T-helper 1 cell treated with Interleukin-12 subunit alpha and Interleukin-12 subunit beta and Interleukin-4 antibody, amounts not matched to agents 30 μg/mL and 1 μg/mL, for 36 hours (primary cell): ENCODE data around the gene RGL1.
"Not testable (repeated sequence)": the region's sequence is repeated elsewhere in the genome, so short reads cannot be mapped to it uniquely, and the experiment has no call there.

ENCODE experiments used
- H3K27ac Mint-ChIP-seq: one replicate; pipeline ENCODE4 v1.8.0; 2021; ENCODE audit warnings: mild to moderate bottlenecking, mixed read lengths
- H3K27me3 Mint-ChIP-seq: one replicate; pipeline ENCODE4 v1.8.0; 2021; ENCODE audit warnings: low read depth, mixed read lengths
- H3K36me3 Mint-ChIP-seq: one replicate; pipeline ENCODE4 v1.8.0; 2021; ENCODE audit warnings: low read depth, mixed read lengths
- H3K4me1 Mint-ChIP-seq: one replicate; pipeline ENCODE4 v1.8.0; 2021; ENCODE audit warnings: low read depth, mixed read lengths
- H3K4me3 Mint-ChIP-seq: one replicate; pipeline ENCODE4 v1.8.0; 2021; ENCODE audit warnings: mild to moderate bottlenecking, moderate library complexity, mixed read lengths
- H3K9me3 Mint-ChIP-seq: one replicate; pipeline ENCODE4 v1.8.0; 2021; ENCODE audit warnings: mixed read lengths

Gene RGL1

DNA sequence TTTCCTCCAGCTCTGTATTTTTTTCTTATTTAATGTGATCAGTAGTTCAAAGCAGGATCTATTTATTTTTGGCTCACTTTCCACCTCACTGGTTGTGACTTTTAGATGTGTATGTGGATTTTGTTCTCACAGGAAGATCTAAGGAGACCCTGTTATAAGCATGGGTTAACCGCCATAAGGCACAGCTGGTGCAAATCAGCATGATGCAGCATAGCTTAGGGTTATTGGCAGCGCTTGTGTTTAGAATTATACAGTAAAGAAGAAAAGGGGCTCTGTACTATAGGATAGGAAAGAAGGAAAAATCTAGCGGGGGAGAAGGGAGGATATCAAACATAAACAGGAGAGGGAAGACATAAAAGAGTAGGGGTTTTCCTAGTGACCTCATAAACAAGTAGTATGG is 26.9 kb upstream of the RGL1 start:
- Mint-ChIP-seq H3K4me3 (no peak overlapping the region), H3K36me3 (peaks cover 5% of the 10 kb centered on the region), H3K4me1 (no peaks in the 10 kb centered on the region), H3K27me3 (no peaks in the 10 kb centered on the region), H3K9me3 (peaks cover 19% of the 10 kb centered on the region), H3K27ac (no peak overlapping the region)

DNA sequence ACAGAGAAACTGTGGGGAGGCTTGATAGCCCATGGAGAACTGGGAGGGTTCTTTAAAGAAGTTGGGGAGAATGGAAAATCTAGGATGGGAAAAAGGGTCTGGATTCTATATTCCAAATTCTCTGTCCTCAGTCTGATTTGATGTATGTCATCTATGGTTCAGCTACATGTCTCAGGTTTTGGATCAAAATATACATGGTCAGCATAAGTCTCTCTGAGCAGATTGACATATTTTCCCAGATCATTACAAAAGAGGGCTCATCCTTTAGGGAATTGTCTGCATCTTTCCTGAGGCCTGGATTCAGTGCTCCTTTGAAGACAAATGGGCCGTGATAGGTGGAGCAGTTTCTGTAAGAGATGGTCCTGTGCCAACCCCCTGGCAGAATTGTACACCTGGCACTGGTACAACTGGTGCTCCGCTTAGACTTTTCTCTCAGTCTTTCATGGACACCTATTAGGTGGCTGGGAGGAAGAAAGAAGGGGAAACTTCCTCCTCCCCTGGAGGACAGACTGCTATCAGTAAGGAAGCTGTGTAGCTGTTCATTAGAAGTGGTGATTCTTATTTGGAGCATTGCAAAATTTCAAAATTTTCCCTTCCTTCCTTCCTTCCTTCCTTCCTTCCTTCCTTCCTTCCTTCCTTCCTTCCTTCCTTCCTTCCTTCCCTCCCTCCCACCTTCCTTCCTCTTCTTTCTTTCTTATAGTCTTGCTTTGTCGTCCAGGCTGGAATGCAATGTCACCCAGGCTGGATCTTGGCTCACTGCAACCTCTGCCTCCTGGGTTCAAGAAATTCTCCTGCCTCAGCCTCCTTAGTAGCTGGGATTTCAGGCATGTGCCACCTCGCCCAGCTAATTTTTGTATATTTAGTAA is 26.1 kb upstream of the RGL1 start:
- Mint-ChIP-seq H3K27ac (no peak overlapping the region), H3K27me3 (no peaks in the 10 kb centered on the region), H3K4me1 (no peaks in the 10 kb centered on the region), H3K36me3 (peaks cover 3% of the 10 kb centered on the region), H3K4me3 (no peak overlapping the region), H3K9me3 (peaks cover 12% of the 10 kb centered on the region)

DNA sequence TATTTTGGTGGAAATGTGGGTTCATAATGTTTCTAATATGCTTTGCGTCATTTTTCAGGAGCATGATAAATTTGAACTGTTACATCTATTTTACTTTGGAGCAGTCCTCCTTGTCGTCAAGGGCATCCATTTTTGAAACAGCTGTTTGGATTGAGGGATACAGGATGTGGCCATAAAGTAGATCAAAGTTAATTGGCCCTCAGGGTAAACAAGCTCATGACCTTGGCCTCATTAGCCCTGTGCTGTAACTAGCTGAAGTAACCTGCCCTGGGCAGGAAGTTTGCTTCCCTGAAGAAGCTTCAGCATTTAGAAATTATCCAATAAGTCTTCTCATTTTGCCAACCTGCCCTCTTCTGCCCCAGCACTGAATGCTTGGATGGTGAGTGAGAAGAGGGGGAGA is 24.8 kb upstream of the RGL1 start:
- Mint-ChIP-seq H3K27me3 (no peaks in the 10 kb centered on the region), H3K9me3 (peaks cover 3% of the 10 kb centered on the region), H3K4me3 (no peak overlapping the region), H3K27ac (no peak overlapping the region), H3K36me3 (no peaks in the 10 kb centered on the region), H3K4me1 (no peaks in the 10 kb centered on the region)

GRCh38 chr1:183780757-183781156 is 24.2 kb upstream of the RGL1 start:
- H3K27me3 Mint-ChIP-seq, result no peaks in the 10 kb centered on the region
- H3K9me3 Mint-ChIP-seq, result no peaks in the 10 kb centered on the region
- H3K4me3 Mint-ChIP-seq, result no peak overlapping the region
- no peaks in the 10 kb centered on the region for H3K36me3 Mint-ChIP-seq
- no peaks in the 10 kb centered on the region for H3K4me1 Mint-ChIP-seq
- H3K27ac Mint-ChIP-seq, result no peak overlapping the region

DNA sequence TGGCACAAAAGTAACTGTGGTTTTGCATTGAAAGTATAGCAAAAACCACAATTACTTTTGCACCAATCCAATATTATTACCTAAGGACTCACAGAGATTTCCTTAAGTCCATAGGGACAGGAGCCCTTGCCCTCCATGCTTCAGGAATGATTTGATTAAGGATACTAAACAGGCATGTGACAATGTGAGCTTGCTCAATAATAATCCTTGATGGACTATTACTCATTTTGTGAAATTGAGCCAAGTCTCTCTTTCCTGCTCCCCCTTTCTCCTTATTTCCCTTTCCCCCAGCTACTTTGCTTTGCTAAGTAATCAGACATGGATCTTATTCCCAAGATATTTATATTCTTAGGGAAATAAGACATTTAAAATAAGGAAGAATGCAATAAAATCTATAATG is 21.6 kb upstream of the RGL1 start:
- Mint-ChIP-seq H3K27me3 (no peaks in the 10 kb centered on the region), H3K36me3 (no peaks in the 10 kb centered on the region), H3K4me1 (no peaks in the 10 kb centered on the region), H3K9me3 (no peaks in the 10 kb centered on the region), H3K4me3 (no peak overlapping the region), H3K27ac (no peak overlapping the region)

DNA sequence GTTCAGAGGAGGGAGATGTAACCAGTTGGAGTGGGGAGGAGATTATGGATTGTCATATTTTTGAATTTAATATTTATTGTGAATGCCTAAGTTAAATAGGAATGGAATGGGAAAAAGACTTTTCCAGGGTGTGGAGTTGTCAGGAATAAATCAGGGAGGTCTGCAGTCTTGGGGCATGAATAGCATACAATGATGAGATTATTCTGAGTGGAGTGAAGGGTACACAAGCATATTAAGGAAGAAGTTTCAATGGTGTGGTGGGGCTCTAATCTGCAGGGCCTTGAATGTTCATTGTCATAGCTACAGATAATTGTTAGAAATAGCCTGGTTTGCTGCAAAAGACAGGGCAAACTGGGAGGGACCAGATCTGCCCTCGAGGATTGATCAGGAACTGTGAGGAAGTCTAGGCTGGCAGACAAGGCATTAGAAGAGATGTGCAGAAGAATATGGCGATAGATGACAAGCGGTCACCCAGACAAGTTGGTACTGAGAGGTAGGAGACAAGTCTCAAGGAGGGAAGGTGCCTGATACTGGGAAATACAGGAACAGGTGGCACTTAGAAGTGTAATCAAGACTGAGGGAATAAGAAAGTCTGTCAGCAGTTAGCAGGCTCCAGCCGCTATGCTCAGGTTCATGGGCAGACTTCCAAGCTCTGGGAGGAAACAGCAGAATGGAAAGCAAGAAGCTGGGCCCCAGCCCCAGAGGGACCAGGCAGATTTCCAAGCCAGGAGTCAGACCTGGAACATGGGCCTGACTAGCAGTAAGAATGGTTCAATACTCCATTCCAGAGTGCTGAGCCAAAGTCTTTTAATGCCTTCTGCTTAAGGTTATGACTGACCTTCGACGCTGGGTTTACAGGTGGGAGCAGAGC is 20.9 kb upstream of the RGL1 start:
- no peaks in the 10 kb centered on the region for H3K4me1 Mint-ChIP-seq
- H3K27me3 Mint-ChIP-seq, result no peaks in the 10 kb centered on the region
- H3K27ac Mint-ChIP-seq, result no peak overlapping the region
- H3K36me3 Mint-ChIP-seq, result no peaks in the 10 kb centered on the region
- H3K9me3 Mint-ChIP-seq, result no peaks in the 10 kb centered on the region
- no peak overlapping the region for H3K4me3 Mint-ChIP-seq

DNA sequence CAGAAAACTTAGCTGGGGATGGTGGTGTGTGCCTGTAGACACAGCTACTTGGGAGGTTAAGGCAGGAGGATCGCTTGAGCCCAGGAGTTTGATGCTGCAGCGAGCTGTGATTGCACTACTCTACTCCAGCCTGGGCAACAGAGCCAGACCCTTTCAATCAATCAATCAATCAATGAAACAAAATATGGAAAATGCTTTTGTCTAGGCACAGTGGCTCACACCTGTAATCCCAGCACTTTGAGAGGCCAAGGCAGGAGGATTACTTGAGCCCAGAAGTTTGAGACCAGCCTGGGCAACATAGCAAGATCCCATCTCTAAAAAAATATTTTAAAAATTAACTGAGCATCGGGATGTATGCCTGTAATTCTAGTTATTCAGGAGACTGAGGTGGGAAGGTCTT is 19.0 kb upstream of the RGL1 start:
- not testable (repeated sequence) for H3K27me3 Mint-ChIP-seq, H3K36me3 Mint-ChIP-seq, H3K4me1 Mint-ChIP-seq, H3K27ac Mint-ChIP-seq, H3K4me3 Mint-ChIP-seq, H3K9me3 Mint-ChIP-seq

DNA sequence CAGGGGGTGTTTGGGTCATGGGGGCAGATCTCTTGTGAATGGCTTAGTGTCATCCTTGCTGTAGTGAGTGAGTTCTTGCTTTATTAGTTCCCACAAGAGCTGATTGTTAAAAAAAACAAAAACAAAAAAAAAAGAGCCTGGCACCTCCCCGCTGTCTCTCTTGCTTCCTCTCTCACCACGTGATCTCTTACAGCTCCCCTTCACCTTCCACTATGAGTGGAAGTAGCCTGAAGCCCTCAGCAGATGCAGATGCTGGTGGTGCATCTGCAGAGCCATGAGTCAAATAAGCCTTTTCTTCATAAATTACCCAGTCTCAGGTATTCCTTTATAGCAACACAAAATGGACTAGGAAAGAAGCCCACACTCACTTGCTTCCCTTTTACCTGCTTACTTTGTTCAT is 17.2 kb upstream of the RGL1 start:
- no peaks in the 10 kb centered on the region for H3K27me3 Mint-ChIP-seq
- H3K4me3 Mint-ChIP-seq, result no peak overlapping the region
- no peaks in the 10 kb centered on the region for H3K36me3 Mint-ChIP-seq
- H3K4me1 Mint-ChIP-seq, result no peaks in the 10 kb centered on the region
- H3K9me3 Mint-ChIP-seq, result no peaks in the 10 kb centered on the region
- peak overlapping the region; percentile 62 for H3K27ac Mint-ChIP-seq

GRCh38 chr1:183791319-183791718 is 13.6 kb upstream of the RGL1 start:
- Mint-ChIP-seq H3K4me3 (no peak overlapping the region), H3K27me3 (no peaks in the 10 kb centered on the region), H3K4me1 (no peaks in the 10 kb centered on the region), H3K9me3 (no peaks in the 10 kb centered on the region), H3K27ac (no peak overlapping the region), H3K36me3 (no peaks in the 10 kb centered on the region)

DNA sequence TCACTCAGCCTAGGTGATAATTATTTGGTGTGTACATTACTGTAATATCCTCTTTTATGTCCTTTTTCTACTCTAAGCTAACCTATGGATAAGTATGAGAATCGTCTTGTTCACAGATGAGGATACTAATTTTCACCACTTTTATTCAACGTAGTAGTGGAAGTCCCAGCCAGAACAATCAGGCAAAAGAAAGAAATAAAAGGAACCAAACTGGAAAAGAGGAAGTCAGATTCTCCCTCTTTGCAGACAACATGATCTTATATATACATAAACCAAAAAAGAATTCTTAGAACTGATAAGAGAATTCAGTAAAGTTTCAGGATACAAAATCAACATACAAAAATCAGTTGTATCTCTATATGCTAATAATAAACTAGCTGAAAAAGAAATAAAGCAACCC is 12.6 kb upstream of the RGL1 start:
- Mint-ChIP-seq H3K4me1 (no peaks in the 10 kb centered on the region), H3K9me3 (no peaks in the 10 kb centered on the region), H3K27ac (no peak overlapping the region), H3K4me3 (no peak overlapping the region), H3K36me3 (no peaks in the 10 kb centered on the region), H3K27me3 (no peaks in the 10 kb centered on the region)

DNA sequence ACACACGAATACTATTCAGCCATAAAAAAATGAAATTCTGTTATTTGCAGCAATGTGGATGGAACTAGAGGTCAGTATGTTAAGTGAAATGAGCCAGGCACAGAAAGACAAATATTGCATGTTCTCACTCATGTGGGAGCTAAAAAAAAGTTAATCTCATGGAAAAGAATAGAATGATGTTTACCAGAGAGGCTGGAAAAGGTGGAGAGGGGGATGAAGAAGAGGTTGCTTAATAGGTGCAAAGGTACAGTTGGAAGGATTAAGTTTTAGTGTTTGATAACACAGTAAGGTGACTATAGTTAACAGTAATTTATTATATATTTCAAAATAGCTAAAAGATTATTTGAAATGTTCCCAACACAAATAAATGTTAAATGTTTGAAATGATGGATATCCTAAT is 10.8 kb upstream of the RGL1 start:
- Mint-ChIP-seq H3K9me3 (no peaks in the 10 kb centered on the region), H3K4me3 (no peak overlapping the region), H3K36me3 (no peaks in the 10 kb centered on the region), H3K27ac (no peak overlapping the region), H3K27me3 (no peaks in the 10 kb centered on the region), H3K4me1 (no peaks in the 10 kb centered on the region)

- Mint-ChIP-seq H3K36me3 (peaks cover 10% of the 10 kb centered on the region), H3K27ac (no peak overlapping the region), H3K27me3 (peaks cover 3% of the 10 kb centered on the region), H3K9me3 (peaks cover 39% of the 10 kb centered on the region), H3K4me3 (no peak overlapping the region), H3K4me1 (peaks cover 3% of the 10 kb centered on the region)
These were observed 4.5 kb upstream of the RGL1 start for GRCh38 chr1:183800449-183800848.

DNA sequence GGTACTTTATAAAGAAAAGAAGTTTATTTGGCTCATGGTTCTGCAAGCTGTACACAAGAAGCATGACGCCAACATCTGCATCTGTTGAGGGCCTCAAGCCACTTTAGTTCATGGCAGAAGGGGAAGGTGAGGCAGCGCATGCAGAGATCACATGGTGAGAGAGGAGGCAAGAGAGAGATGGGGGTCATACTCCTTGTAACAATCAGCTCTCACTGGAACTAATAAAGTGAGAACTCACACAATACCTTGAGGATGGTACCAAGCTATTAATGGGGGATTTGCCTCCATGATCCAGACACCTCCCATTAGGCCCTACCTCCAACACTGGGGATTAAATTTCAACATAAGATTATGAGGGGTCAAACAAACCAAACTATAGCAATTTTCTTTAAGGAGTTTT is 3.3 kb upstream of the RGL1 start:
- H3K36me3 Mint-ChIP-seq, result peaks cover 11% of the 10 kb centered on the region
- H3K27ac Mint-ChIP-seq, result no peak overlapping the region
- peaks cover 39% of the 10 kb centered on the region for H3K9me3 Mint-ChIP-seq
- peaks cover 11% of the 10 kb centered on the region for H3K27me3 Mint-ChIP-seq
- H3K4me3 Mint-ChIP-seq, result no peak overlapping the region
- peaks cover 8% of the 10 kb centered on the region for H3K4me1 Mint-ChIP-seq

DNA sequence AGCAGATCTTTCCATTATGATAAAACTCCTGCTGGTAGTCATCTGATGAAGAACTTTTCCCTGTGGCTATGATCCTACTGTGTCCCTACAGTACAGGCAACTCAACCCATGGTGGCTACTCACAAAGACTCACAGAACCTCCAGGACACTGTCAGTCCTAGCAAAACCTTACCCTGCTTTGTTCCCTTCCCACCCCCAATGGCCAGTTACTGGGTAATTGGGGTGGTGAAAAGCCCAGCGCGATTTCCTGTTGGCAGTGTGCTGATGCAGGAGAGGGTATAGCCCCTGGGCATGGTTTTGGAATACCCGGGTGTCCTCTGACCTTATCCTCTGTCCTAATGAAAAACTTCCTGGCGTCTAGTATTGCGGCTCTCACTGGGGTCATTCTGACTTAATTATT is 533 bp upstream of the RGL1 start:
- Mint-ChIP-seq H3K4me3 (no peak overlapping the region), H3K36me3 (peaks cover 11% of the 10 kb centered on the region), H3K4me1 (peaks cover 14% of the 10 kb centered on the region), H3K27ac (no peak overlapping the region), H3K27me3 (peaks cover 15% of the 10 kb centered on the region), H3K9me3 (peaks cover 37% of the 10 kb centered on the region)

- Mint-ChIP-seq H3K36me3 (peaks cover 9% of the 10 kb centered on the region), H3K9me3 (peaks cover 23% of the 10 kb centered on the region), H3K27ac (no peak overlapping the region), H3K27me3 (peaks cover 15% of the 10 kb centered on the region), H3K4me1 (peaks cover 14% of the 10 kb centered on the region), H3K4me3 (no peak overlapping the region)
These were observed 1.2 kb downstream of the RGL1 start for GRCh38 chr1:183806125-183806524.
